Measurements from ENCODE around the gene DBF4B.
"Not testable (repeated sequence)": the region's sequence is repeated elsewhere in the genome, so short reads cannot be mapped to it uniquely, and the experiment has no call there.

Gene DBF4B

GRCh38 chr17:44751806-44752205 is 43.3 kb downstream of the DBF4B start:
- no peak for TF ChIP-seq EZH2 (IDR thresholded peaks at IDR 0.05; ENCODE audit: borderline replicate concordance, low read depth, low read length, severe bottlenecking)
- TF ChIP-seq, protein P1, sequence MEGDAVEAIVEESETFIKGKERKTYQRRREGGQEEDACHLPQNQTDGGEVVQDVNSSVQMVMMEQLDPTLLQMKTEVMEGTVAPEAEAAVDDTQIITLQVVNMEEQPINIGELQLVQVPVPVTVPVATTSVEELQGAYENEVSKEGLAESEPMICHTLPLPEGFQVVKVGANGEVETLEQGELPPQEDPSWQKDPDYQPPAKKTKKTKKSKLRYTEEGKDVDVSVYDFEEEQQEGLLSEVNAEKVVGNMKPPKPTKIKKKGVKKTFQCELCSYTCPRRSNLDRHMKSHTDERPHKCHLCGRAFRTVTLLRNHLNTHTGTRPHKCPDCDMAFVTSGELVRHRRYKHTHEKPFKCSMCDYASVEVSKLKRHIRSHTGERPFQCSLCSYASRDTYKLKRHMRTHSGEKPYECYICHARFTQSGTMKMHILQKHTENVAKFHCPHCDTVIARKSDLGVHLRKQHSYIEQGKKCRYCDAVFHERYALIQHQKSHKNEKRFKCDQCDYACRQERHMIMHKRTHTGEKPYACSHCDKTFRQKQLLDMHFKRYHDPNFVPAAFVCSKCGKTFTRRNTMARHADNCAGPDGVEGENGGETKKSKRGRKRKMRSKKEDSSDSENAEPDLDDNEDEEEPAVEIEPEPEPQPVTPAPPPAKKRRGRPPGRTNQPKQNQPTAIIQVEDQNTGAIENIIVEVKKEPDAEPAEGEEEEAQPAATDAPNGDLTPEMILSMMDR (IDR thresholded peaks at IDR 0.05; ENCODE audit: borderline replicate concordance, extremely low read depth, low read length, poor library complexity, severe bottlenecking), result no peak
- Histone ChIP-seq H3K9ac (ENCODE audit: low read depth, low read length) (no peak overlapping the region), H3K36me3 (ENCODE audit: insufficient read depth, low read length) (peaks cover 43% of the 10 kb centered on the region), H3K27ac (ENCODE audit: low read length) (no peak overlapping the region), H3K79me2 (ENCODE audit: insufficient read depth, low read length) (no peaks in the 10 kb centered on the region), H3K4me1 (ENCODE audit: insufficient read depth, low read length) (no peaks in the 10 kb centered on the region), H3K9me3 (ENCODE audit: insufficient read depth, low read length, severe bottlenecking) (no peaks in the 10 kb centered on the region), H2AFZ (ENCODE audit: low read depth, low read length) (no peak overlapping the region), H4K20me1 (ENCODE audit: insufficient read depth, low read length) (peaks cover 6% of the 10 kb centered on the region; the same call in 1 of the 2 replicates), H3K4me2 (ENCODE audit: insufficient read depth, low read length) (no peak overlapping the region), H3K27me3 (ENCODE audit: insufficient read depth, low read length, poor library complexity) (no peaks in the 10 kb centered on the region), H3K4me3 (ENCODE audit: low read depth in 1 of 2, low read length in 2 of 2) (no peak overlapping the region)
- no peak for ATAC-seq (ENCODE audit: insufficient read depth, low read depth)
- no peak for DNase-seq

DNA sequence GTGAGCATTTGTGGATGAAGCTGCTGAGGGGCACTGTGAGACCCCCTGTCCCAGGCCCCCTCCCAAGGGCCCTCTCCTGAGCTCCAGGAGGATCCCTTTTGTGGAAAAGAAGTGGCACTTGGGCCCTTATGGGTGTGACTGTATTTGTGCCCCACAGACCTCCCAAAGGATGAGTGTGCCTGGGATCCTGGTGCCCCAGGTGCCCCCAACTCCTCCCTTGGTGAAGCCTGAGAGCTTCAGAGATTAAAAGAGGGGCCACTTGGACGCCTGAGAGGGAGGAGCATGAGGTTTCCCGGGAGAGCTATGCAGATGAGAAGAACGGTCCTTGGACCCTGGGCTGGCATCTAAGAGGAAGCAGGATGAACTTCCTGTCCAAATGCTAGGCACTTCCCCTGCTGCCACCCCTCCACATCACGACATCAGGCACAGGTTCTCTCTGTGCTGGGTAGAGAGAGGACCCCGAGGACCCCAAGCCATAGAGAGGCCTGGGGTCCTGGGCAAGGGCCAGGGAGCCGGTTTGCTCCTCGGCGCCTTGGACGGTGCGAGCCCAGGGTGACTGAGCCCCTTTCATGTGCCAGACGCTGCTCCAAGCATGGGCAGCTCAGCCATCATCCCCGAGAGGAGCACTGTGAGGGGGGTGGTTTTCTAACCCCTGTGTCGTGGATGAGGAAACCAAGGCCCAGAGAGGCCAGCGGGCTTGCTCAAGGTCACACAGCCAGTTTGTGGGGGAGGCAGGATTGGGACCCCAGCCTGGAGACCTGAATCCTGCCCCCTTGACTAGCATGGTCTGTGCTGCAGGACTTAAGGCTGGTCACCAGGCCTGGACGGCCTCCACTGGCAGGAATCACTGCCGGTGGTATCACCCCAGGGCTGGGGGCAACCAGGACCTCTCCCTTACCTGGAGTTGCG is 44.7 kb downstream of the DBF4B start:
- H3K9me3 ChIP-seq (ENCODE audit: insufficient read depth, low read length, severe bottlenecking), result no peaks in the 10 kb centered on the region
- no peak overlapping the region for H3K4me3 ChIP-seq (ENCODE audit: low read depth in 1 of 2, low read length in 2 of 2)
- DNase-seq (no peak), ATAC-seq (ENCODE audit: insufficient read depth, low read depth) (no peak)
- no peak overlapping the region for H2AFZ ChIP-seq (ENCODE audit: low read depth, low read length)
- TF ChIP-seq EZH2 (IDR thresholded peaks at IDR 0.05; ENCODE audit: borderline replicate concordance, low read depth, low read length, severe bottlenecking), result no peak
- no peaks in the 10 kb centered on the region for H3K79me2 ChIP-seq (ENCODE audit: insufficient read depth, low read length)
- H4K20me1 ChIP-seq (ENCODE audit: insufficient read depth, low read length), result peaks cover 12% of the 10 kb centered on the region
- H3K36me3 ChIP-seq (ENCODE audit: insufficient read depth, low read length), result peaks cover 29% of the 10 kb centered on the region
- peaks cover 12% of the 10 kb centered on the region for H3K27me3 ChIP-seq (ENCODE audit: insufficient read depth, low read length, poor library complexity)
- H3K4me2 ChIP-seq (ENCODE audit: insufficient read depth, low read length), result no peak overlapping the region
- no peaks in the 10 kb centered on the region for H3K4me1 ChIP-seq (ENCODE audit: insufficient read depth, low read length)
- no peak overlapping the region for H3K9ac ChIP-seq (ENCODE audit: low read depth, low read length)
- no peak overlapping the region for H3K27ac ChIP-seq (ENCODE audit: low read length)

DNA sequence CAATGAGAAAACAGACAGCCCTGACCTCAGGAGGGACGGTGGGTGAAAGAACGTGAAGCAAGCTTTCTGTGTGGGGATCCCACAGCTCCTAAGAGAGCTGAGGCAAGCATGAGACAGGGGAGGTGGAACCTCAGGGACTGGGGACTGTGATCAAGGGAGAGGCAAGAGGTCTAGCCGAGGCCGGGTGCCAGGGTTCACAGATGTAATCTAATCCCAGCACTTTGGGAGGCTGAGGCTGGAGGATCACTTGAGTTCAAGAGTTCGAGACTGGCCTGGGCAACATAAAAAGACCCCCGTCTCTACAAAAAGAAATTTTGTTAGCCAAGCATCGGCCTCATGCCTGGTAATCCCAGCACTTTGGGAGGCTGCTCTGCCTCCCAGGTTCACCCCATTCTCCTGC is 45.8 kb downstream of the DBF4B start:
- H3K9ac ChIP-seq (ENCODE audit: low read depth, low read length), result no peak overlapping the region
- H3K4me3 ChIP-seq (ENCODE audit: low read depth in 1 of 2, low read length in 2 of 2), result no peak overlapping the region
- DNase-seq (no peak), ATAC-seq (ENCODE audit: insufficient read depth, low read depth) (no peak)
- H3K9me3 ChIP-seq (ENCODE audit: insufficient read depth, low read length, severe bottlenecking), result no peaks in the 10 kb centered on the region
- TF ChIP-seq EZH2 (IDR thresholded peaks at IDR 0.05; ENCODE audit: borderline replicate concordance, low read depth, low read length, severe bottlenecking), result no peak
- TF ChIP-seq, protein P1 (IDR thresholded peaks at IDR 0.05; ENCODE audit: borderline replicate concordance, extremely low read depth, low read length, poor library complexity, severe bottlenecking), result no peak
- no peak overlapping the region for H2AFZ ChIP-seq (ENCODE audit: low read depth, low read length)
- no peaks in the 10 kb centered on the region for H3K79me2 ChIP-seq (ENCODE audit: insufficient read depth, low read length)
- no peaks in the 10 kb centered on the region for H3K4me1 ChIP-seq (ENCODE audit: insufficient read depth, low read length)
- peaks cover 12% of the 10 kb centered on the region for H4K20me1 ChIP-seq (ENCODE audit: insufficient read depth, low read length)
- H3K4me2 ChIP-seq (ENCODE audit: insufficient read depth, low read length), result no peak overlapping the region
- H3K27me3 ChIP-seq (ENCODE audit: insufficient read depth, low read length, poor library complexity), result peaks cover 15% of the 10 kb centered on the region
- peaks cover 21% of the 10 kb centered on the region for H3K36me3 ChIP-seq (ENCODE audit: insufficient read depth, low read length)
- no peak overlapping the region for H3K27ac ChIP-seq (ENCODE audit: low read length)

DNA sequence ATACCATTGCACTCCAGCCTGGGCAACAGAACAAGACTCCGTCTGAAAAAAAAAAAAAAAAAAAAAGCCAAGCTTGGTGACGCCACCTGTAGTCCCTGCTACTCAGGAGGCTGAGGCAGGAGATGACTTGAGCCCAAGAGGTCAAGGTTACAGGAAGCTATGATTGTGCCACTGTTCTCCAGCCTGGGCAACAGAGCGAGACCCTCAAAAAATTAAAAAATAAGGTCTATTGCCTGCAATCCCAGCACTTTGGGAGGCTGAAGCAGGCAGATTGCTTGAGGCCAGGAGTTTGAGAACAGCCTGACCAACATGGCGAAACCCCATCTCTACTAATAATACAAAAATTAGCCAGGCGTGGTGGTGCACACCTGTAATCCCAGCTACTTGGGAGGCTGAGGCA is 46.7 kb downstream of the DBF4B start:
- ATAC-seq (ENCODE audit: insufficient read depth, low read depth); H2AFZ ChIP-seq (ENCODE audit: low read depth, low read length); H3K9ac ChIP-seq (ENCODE audit: low read depth, low read length); H3K27ac ChIP-seq (ENCODE audit: low read length); H3K4me3 ChIP-seq (ENCODE audit: low read depth in 1 of 2, low read length in 2 of 2); H3K79me2 ChIP-seq (ENCODE audit: insufficient read depth, low read length); H3K9me3 ChIP-seq (ENCODE audit: insufficient read depth, low read length, severe bottlenecking); H3K4me2 ChIP-seq (ENCODE audit: insufficient read depth, low read length); DNase-seq; H3K4me1 ChIP-seq (ENCODE audit: insufficient read depth, low read length): not testable (repeated sequence)
- Histone ChIP-seq H3K27me3 (ENCODE audit: insufficient read depth, low read length, poor library complexity) (peaks cover 24% of the 10 kb centered on the region), H3K36me3 (ENCODE audit: insufficient read depth, low read length) (peaks cover 13% of the 10 kb centered on the region), H4K20me1 (ENCODE audit: insufficient read depth, low read length) (peaks cover 12% of the 10 kb centered on the region)

Measured in DND-41 (cell line).